GM21367 (cell line): ENCODE data around the gene LAMB1.
"Not testable (repeated sequence)": the region's sequence is repeated elsewhere in the genome, so short reads cannot be mapped to it uniquely, and the experiment has no call there.

ENCODE experiments used
- ATAC-seq: cut with Tn5 transposase; IDR thresholded peaks from one replicate; pipeline ENCODE4 v1.9.1; 2021; ENCODE audit not compliant: unreplicated experiment

Gene LAMB1

DNA sequence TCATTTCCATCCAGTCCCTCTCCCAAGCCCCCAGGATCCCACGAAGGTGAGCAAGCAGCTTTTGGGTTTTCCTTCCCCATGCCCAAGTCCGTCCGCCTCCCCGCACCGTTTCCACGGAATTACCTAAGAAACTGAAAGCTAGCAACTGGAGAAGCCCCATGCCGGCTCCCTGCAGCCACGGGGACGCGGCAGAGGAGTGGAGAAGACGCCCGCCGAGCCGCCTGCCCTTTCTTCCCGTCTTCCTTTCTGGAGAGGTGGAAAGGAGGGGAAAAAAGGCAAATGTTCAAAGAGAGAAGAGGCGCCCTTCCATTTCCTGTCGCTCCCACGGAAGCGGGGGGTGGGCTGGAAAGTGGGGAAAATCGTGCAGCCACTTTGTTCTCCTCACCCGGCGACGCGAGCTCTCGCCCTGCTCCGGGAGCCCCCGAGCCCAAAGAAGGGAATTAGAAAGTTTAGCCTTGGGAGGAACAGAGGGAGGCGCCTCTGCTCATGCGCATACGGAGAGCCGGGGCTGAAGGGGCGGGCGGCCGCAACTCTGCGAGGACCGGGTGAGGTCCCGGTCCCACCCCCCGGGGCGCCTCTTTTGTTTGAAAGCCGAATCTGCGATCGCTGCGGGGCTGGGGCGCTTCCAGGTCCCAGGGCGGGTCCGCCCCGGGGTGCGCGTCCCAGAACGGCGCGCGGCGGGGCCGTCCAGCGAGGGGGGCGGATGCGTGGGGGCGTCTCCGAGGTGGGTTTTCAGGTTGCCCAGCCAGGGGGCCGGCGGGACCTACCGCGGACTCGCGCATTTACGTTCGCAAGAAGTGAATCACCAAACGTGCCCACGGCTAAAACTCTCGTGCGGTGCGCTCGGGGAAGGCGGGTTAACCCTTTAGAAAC, at the start of gene LAMB1:
TSS of gene LAMB1 (minus strand) at position 436 of the 873 bp plus-strand sequence. CDS start at position 160, 276 bp downstream.
- ATAC-seq, result no peak

DNA sequence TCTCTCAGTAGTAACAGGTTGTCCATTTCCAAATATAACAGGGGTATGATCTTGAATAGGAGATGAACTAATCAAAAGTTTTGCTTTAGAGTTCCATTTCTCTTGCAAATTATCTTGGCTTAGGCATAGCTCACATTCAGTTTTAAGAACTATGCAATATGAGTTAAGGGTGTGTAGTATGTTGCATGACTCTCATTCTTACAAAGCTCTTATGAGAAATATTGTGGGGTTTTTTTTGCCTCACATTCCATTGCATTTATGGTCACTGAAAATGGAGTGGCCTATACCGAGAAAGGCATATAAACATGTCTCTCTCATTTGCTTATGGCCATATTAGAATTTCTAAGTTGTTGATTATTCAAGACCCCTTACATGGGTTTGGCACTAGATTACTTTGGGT, 48.5 kb upstream of the LAMB1 start:
- no peak for ATAC-seq

DNA sequence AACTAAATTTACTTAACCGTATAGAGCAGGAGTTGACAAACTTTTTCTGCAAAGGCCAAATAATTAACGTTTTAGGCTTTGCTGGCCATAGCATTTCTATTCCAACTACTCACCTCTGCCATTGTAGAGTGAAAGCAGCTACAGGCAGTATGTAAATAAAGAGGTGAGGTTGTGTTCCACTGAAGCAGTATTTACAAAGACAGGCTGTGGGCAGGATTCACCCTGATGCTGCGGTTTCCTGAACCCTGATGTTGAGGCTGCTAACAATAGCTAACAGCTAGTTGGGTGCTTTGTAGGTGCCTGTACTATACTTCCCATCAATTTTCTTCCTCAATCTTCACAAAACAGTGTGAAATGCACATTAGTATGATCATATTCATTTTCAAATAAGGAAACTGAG, 47.0 kb upstream of the LAMB1 start:
- ATAC-seq, result no peak

DNA sequence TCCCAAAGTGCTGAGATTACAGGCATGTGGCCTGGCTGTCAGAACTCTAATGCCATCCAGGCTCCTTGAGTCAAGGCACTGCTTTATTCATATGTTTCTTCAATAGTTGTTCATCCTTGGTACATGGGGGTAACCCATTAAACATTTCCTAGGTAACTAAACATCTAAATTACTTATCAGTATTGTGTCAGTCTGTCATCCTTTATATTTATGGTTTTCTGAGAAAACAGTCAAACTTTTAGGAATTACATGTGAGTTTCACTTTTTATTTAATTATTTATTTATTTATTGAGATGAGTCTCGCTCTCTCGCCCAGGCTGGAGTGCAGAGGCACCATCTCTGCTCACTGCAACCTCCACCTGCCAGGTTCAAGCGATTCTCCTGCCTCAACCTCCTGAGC, 45.5 kb upstream of the LAMB1 start:
- no peak for ATAC-seq

DNA sequence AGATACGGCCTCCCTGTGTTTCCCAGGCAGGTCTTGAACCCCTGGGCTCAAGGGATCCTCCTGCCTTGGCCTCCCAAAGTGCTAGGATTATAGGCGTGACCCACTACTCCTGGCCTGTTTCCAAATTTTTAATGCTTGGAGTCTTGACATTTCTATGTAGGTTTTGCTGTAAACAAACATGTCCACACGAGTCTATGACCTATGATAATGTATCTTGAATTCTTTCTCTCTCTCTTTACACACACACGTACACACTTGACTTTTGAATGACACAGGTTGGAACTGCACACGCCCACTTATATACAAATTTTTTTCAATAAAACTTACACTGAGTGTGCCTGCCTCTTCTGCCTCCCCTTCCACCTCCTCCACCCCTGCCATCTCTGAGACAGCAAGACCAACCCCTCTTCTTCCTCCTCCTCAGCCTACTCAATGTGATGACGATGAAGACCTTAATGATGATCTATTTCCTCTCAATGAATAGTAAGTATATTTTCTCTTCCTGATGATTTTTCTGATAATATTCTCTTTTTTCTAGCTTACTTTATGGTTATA, 44.1 kb upstream of the LAMB1 start:
- no peak for ATAC-seq

DNA sequence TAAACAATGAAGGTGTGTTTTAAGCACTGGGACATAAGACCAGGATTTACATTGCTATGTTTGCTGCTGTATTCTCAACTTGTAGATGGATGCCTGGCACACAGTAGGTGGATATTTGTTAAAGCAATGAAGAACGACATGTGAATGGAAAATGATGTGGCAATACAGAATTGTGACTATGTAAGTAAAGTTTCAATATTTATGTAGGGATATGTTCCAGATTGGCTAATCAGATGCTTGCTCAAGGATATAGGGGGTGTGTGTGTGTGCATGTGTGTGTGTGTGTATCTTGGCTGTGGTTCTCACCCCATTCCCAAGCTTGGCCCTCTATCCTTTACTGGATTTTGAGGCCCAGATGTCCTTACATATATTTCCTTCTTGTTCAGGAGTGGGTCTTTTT, 42.7 kb upstream of the LAMB1 start:
- ATAC-seq, result no peak

DNA sequence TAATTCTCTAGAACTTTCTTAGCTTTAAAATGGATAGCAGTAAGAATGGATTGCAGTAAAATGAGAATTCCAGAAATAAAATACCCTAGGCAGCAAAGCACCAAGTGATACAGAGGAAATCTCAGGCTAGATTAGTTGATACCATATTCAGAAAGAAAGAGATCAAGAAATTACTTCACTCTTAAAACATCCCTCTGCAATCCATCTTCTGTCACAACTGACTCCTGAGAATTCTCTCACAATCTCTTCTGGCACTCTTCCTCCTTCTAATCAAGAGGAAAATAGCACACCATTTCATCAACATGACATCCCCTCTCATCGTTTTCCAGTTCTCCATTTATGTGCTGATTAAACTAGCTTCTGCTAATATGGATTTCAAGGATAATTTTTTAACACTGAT, 42.2 kb upstream of the LAMB1 start:
- no peak for ATAC-seq

DNA sequence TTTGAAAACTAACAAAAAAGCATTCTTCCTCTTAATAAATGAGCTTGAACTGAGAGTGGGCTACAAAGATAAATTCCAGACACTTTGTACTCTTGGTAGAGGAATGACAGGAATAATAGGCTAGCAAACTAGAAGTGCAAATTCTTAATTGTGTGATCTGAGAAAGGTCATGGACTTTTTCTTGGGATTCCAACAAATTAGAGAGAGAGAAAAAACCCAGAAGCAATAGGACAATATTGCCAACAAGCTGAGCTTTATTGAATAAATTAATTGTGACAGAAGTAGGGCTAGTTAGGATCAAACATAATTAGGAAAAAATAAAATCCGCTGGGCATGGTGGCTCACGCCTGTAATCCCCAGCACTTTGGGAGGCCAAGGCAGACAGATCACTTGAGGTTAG, 41.4 kb upstream of the LAMB1 start:
- ATAC-seq, result no peak

DNA sequence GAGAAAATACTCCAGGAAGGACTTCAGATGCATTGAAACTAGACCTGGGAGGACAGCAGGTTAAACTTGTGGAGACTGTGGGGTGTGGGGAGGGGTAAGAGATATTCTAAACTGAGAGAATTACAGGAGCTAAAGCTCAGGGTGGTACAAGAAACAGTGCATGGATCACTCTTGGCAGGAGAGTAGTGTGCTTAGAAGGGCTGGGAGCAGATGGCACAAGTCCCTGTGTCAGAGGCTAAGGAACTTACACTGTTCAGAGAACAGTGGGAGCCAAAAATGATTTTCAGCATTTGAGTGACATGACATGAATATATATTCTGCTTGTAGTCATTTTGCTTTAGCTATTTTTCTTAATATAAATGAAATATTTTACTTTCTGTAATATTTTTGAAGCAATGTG, 36.0 kb upstream of the LAMB1 start:
- ATAC-seq, result no peak

DNA sequence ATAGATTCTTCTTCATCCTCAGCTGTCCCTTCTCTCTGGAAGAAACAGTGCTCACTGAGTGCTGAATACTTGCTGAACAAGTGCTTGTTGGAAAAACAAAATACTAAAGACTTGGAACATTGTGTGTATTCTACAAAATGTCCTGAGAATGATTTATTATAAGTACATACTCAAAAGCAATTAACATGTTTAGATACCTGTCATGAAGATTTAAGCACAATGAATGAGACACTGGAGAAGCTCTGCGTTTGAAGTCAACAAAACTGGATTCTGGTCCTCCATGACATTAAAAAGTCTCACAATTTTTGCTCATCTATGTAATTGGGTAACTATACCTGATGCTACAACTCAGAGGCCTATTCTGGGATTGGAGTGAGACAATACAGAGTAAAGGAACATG, 34.8 kb upstream of the LAMB1 start:
- no peak for ATAC-seq

DNA sequence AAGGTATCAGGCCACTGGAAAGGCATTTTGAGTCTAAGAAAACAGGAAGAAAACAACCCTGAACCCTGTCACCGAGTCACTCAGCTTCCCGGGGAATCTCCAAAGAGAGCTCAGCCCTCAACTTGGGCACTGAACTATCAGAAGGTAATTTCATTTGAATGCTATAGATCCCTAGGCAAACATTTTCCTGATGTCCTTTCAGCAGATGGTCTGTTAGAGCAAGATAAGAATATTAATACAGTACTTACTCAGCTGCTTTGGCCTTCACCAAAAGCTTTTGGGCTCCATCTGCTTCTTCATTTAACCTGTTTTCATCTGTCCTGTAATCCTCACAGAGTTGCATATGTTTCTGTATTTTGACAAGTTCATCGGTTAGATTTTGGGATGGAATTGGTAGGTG, 34.2 kb upstream of the LAMB1 start:
- no peak for ATAC-seq

DNA sequence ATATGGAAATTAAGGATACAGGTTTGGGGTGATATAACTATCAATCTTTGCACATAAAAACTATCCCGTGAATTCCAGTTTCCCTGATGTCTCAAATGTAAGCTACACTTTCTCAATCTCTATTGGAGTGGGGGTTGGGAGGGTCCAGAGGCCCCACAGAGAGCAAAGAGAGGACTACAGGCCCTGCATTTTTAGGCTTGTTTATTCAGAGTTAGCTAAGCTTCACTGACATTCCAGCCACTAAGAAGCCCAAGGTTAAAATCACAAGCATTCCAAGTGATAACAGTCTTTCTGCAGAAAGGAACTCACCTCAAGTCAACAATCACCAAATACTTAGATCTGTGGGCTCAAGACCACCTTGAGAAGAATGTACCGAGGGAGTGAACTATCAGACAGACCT, 31.6 kb upstream of the LAMB1 start:
- ATAC-seq, result no peak

DNA sequence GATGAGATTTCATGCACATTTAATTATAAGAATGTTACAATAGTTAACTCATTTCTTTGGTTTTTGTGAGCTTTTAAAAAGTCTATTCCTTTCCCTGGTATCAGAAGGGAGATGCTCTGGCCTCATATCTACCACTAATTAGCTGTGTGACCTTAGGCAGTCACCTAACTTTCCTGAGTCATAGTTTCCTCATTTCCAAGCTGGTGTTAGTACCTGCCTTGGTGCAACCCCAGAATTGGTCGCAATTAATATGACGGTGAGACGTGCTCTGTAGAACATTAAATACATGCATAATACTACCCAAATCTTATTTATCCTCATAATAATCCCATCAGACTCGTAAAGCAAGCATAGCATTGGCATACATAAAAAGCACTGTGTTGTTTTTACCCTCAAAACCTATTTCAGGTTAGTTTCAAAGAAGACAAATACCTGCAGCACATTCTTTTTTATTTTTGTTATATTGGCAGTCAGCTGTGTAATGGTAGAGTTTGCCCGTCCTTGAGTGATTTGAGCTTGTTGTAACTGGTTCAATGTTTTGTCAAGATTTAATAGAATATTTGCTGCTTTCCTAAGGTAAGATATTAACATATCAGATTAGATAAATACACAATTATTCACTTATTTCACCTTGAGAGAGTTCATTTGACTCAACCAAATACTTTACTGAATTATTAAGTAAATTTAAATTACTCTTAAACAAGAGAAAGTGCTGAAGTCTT, 31.0 kb upstream of the LAMB1 start:
- ATAC-seq, result no peak

DNA sequence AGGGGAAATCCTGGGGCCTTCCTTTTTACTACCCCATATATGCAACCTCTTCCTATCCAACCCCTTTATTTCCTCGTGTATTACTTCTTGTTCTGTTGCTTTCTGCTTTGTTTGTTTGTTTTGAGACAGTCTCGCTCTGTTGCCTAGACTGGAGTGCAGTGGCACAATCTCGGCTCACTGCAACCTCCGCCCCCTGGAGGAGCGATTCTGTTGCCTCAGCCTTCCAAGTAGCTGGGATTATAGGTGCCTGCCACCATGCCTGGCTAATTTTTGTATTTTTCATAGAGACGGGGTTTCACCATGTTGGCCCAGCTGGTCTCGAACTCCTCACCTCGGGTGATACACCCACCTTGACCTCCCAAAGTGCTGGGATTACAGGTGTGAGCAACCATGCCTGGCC, 30.3 kb upstream of the LAMB1 start:
- not testable (repeated sequence) for ATAC-seq

DNA sequence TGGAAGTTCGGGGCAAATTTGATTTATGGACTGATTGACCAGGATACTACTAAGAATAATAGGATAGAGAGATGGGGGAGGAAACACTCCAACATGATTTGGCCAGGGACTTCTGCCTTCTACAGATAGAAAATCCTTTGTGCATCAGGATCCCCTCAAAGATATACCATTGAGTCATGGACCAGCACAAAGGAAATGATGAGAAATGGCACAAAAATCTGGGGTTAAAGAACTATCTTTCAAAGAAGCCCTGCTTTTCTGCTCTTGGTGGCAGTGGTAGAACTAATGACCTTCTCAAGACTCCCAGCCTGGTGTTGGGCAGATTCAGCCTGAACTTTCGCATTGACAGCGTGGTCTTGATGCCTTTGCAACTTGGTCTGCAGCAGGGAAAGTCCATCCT, 27.6 kb upstream of the LAMB1 start:
- no peak for ATAC-seq

DNA sequence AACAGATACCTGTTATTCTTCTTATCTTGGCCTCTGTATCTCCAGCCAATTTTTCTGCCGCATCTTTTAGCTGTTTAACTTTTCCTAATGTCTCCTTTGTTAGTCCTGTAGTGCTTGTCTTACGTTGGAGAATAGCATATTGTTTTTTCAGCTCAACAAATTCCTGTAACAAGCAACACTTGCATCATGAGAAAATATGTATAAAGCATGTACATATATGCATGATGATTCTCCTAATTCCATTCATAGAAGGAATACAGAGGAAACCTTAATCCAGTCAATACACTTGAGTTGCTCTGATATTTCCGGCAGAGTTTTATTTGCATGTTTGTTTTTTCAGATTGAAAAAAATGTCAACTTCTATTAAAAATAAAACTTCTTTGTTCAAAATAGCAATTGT, 26.1 kb upstream of the LAMB1 start:
- no peak for ATAC-seq

DNA sequence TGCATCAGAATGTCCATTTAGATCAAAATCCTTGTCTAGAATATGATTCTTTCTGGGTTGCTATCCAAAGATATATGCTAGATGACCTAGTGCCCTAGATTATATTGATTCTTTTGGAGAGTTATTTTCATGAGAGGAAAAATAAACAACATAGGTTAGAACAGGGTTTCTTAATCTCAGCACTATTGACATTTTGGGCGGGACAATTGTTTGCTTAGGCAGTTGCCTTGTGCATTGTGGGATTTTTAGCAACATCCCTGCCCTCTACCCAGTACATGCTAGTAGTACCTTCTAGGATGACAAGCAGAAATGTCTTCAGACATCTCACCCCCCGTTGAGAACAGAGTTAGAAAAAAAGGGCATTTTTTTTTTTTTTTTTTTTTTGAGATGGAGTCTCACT, 25.1 kb upstream of the LAMB1 start:
- no peak for ATAC-seq

DNA sequence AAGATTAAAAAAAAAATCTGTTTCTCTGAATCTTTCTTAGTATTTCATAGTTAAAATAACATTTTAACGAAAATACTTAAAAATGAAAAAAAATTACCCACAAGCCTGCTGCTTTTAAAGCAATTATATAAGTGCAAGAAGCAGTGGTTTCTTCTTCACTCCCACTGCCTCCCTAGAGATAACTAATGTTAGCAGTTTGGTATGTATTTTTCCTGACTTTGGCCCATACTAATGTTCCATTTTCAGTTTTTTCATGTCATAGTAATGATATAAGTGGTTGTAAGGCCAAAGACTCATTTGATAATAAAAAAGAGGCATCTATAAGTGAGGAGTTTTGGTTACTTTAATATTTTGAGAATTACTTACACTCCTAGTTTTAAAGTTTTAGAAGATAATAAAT, 24.3 kb upstream of the LAMB1 start:
- ATAC-seq, result no peak

DNA sequence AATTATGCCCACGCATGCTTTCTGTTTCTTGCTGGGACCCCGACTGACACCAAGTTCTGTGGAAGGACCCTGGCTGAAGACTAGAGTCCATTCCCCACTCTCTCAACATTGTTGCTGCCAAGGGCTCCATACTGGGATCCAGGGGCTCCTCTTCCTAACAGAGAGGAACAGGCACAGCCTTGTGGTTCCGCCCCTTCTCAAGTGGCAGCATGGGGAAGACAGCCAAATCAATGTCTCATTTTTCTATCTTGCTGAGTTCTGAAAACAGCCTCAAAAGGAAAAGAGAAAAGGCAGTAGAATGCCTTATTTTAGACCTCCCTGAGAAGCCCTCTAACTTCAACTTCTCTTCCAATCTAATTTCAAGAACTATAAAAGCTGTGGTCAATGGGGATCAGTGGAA, 23.7 kb upstream of the LAMB1 start:
- no peak for ATAC-seq

DNA sequence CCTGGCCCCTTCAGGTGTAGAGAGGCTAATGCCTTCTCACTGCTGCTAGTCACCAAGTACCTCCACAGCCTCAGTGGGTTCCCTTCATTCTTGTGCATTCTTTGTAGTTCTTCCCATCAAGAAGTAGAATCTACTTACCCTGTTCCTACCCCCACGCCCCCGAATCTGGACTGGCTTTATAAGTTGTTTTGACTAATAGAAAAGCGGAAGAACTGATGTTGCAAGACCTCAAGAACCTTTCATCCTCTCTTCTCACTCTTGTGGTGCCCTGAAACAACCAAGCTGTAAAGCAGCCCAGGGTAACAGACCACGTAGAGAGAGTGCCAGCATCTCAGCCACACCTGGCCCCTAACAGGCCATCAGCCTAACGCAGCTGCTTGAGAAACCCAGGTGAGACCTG, 23.2 kb upstream of the LAMB1 start:
- no peak for ATAC-seq

DNA sequence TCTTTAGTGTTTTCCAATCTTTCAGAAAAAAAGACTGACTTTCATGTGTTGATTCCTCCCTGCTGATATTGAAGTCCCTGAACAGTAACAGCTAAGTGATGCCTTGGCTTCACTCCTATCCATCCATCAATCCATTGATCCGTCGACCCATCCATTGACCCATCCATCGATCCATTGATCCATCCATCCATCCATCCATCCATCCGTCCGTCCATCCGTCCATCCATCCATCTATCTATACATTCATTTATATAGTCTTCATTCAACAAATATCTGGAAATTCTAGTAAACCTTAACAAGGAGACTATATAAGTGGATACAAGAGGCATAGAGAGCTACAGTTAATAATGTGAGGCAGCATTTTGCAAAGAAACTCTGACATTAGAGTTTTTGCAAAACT, 21.6 kb upstream of the LAMB1 start:
- no peak for ATAC-seq

DNA sequence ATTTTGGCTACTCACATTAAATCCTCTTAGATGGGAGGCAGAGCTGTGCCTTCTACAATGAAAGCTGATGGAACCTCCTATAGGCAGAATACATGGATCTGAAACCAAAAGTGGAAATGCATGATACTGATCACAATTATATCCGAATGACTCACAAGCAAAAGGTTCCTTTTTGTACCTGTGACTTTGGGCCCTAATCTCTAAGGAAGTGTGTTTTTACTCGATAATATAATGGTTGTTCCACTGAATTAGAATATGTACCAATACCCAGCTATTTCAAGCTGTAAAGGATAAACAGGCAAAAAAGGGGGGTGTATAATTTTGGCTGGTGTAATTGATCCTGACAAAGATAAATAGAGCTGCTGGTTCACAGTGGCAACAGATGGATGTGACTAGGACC, 17.6 kb upstream of the LAMB1 start:
- no peak for ATAC-seq
